Activated CD4-positive, alpha-beta T cell treated with anti-CD3 and anti-CD28 coated beads, Interleukin-2, Interleukin-6, amounts not matched to agents 100 ng/mL and 50 ng/mL, durations not matched to agents 16 hours and 8 hours (primary cell): ENCODE measurements around the gene MAPK10.

Source experiments
- DNase-seq: peaks from one replicate; pipeline ENCODE4 v3.0.0-alpha.2; 2020

MAPK10 gene

GRCh38 chr4:86272669-86273068 is 87.2 kb downstream of the MAPK10 start:
- DNase-seq = no peak

- no peak for DNase-seq
Observed at GRCh38 chr4:86271057-86271456, 88.8 kb downstream of the MAPK10 start.

- no peak for DNase-seq
Observed at GRCh38 chr4:86269354-86269753, 90.5 kb downstream of the MAPK10 start.

GRCh38 chr4:86264241-86264640 is 95.6 kb downstream of the MAPK10 start:
- DNase-seq = no peak

DNA sequence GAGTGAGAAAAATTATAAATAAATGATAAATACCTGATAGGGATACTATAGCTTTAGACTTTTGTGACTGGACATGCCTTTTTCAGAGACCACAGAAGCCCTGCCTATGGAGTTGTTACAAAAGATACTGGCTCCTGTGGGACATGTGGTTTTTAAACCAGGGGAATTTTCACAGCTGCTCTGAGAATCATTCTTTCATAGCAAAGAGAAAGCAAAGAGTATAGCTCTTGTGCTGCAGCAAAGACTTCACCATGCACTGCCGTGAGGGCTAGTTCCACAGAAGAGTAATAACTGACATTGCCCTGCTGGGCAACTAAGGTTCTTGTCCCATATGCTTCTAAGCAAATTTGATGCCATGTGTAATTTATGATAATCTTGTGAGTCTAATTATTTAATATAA is 98.2 kb downstream of the MAPK10 start:
- no peak for DNase-seq

GRCh38 chr4:86256086-86256485 is 103.8 kb downstream of the MAPK10 start:
- DNase-seq = no peak

DNA sequence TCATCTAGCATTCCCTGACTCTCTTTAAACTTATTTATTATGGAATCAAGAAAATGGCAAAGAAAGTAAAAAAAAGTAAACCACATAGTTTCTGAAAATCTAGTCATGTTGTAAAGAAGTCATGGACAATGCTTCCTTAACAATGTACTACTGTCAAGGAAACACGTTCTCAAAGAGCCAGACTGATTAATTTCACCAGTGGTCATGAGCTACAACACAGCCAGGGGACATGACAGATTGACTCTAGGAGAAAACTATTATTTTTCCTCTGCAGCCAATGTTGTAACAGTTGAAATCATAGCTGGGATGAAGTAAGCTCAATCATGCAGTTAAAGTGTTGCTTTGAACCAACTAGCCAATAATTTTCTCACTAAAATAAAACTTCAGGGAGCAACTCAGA is 109.2 kb downstream of the MAPK10 start:
- no peak for DNase-seq

- no peak for DNase-seq
Observed at GRCh38 chr4:86250006-86250405, 109.8 kb downstream of the MAPK10 start.

- no peak for DNase-seq
Observed at GRCh38 chr4:86249074-86249473, 110.8 kb downstream of the MAPK10 start.

GRCh38 chr4:86247906-86248305 is 111.9 kb downstream of the MAPK10 start:
- no peak for DNase-seq

GRCh38 chr4:86247320-86247719 is 112.5 kb downstream of the MAPK10 start:
- DNase-seq = no peak

DNA sequence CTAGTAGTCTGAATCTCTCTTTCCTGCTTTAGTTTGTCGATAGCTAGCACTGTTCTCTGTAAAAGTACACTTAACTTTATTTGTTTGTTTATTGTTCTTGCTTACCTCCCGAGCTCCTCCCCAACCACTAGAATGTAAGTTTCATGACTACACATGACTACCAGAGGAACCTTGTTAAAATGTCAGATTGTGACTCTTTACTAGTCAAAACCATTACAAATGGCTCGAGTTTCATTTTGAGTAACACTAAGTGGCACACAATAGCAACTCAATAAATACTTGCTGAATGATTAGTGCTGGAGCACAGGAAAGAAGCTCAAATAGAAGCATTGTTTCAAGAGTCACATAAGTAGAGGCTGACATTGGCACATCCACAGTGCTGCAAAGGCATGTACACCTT is 116.1 kb downstream of the MAPK10 start:
- peak; percentile 11 for DNase-seq

GRCh38 chr4:86242677-86243076 is 117.2 kb downstream of the MAPK10 start:
- no peak for DNase-seq

DNA sequence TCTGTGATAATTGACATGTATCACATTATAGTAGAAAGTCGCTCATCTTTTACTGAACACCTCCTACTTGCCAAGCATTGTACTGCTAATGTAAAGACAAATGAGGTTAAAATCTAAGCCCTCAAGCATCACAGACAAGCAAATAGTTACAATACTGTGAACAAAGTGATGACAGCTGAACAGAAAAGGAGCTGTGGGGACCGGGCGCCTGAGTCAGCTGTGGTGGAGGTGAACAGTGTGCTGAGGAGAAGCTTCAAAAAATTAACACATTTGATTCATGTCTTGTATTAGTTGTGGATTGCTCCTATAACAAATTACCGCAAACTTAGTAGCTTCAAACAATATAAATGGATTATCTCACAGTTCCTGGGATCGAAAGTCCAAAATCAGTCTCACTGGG is 124.3 kb downstream of the MAPK10 start:
- no peak for DNase-seq

DNA sequence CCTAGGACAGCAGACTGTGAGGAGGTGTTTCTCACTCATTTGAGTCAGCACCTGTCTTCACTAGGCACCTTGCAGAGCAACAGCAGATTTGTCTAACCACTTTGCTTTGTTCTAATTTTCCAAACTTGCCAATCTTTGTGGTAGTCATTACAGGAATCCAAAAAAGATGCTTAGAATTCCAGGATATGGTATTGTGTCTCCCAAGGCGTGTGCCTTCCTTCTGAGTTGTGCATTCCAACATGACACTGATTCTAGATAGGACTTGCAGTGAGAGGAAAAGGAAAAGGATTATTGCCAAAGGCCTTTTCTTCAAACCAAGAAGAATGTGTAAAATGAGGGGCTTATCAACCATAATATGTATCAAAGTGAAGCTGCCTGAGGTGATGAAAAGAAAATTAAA is 126.2 kb downstream of the MAPK10 start:
- no peak for DNase-seq

DNA sequence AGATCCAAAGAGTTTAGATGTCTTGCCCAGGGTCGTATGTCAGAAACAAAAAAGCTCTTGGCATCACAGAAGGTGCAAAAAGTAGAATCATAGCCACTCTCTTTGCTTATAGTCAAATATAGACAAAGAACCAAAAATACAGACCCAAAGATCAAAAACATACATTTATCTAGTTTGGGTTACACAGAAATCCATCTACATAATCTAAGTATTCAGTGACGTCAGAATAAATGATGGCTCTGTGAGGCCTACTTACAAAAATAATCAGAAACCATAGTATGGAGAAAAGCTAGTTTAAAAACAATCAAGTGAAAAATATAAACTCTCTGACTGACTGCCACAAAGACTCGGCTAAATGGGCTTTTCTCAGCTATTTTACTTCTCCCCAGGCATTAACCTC is 126.8 kb downstream of the MAPK10 start:
- DNase-seq = no peak

DNA sequence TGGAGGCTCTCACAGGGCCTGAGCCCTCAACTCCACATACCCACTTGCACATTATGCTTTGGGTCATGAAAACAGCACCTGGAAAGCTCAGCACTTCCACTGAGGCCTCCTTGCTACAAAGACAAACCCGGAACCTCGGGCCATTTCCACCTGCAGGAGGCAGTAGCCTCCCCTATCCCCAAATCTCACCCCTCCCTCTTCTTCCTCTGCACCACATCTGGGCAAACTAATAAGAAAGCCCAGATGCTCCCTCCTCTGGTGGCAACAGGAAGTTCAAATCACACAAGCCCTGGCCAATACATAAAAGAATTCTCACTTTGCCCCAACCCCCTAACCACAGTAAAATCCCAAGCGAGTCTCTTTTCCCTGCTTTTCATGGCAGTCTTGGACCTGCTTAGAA is 136.4 kb downstream of the MAPK10 start:
- DNase-seq = peak; percentile 16

DNA sequence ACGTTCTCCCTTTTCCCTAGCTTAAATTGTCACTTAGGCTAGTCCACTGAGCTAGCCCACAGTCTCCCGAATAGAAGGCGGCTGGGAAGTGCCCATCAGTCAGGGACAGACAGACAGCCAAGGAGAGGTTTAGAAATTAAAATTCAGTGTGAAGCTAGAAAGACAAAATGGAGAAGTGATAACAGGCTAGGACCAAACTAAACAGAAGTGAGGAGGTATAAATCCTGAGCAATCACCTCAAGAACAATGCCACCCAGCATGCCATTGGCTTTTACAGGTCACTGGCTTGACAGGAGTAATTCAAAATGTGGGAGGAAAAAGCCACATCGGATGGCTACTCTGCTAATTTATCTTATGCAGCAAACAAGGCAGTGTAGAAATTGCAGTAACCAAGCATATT is 138.9 kb downstream of the MAPK10 start:
- DNase-seq = no peak

GRCh38 chr4:86220121-86220520 is 139.7 kb downstream of the MAPK10 start:
- no peak for DNase-seq

- DNase-seq = no peak
Observed at GRCh38 chr4:86218746-86219473, 140.9 kb downstream of the MAPK10 start.

DNA sequence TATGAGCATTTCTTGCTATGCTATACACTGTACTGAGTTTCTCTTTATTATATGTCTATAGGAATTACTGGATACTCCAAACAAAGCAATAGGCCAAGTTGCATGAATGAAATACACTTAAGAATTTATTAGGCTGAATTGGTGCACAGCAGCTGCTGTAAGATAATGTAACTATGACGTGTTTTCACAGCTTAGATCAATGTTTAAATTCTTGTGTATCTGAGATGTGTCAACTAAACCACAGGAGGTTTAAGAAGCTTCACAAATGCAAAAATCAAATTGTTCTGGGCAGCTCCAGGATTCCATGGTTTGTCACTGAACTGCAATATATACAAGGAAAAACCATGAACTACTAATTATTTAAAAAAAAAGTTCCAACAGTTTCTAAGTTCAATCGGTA is 156.7 kb downstream of the MAPK10 start:
- no peak for DNase-seq

DNA sequence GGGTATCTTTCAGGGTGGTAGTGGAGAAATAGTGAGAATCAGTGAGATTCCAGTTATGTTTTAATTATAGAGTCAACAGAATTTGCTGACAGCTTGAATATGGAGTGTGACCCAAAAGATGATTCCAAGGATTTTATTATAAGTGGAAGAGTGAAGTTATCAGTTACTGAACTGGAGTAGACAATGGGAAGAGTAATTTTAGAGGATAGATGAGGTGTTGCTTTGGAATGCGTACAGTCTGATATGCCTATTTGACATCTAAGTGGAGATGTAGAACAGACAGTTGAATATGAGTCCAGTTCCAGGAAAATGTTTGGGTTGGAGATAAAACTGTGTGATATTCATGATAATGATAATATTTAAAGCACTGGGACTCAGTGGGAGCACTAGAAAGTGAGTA is 174.2 kb downstream of the MAPK10 start:
- no peak for DNase-seq

DNA sequence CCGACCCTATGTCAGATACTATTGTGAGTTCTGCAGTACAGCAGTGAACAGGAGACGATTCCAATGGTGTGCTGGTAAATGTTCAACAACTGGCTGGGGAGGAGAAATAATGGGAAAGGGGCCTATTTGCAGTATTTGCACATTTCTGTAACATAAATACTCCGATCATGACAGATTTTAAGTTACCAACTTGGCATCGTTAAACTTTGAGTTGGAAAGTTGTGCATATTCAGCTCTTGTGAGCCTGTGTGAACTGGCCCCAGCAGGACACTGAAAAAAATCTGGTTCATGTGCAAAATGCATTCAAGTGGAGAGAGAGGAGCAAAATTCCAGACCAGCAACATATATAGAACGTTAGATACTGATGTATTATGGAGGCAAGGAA is 175.0 kb downstream of the MAPK10 start:
- no peak for DNase-seq

DNA sequence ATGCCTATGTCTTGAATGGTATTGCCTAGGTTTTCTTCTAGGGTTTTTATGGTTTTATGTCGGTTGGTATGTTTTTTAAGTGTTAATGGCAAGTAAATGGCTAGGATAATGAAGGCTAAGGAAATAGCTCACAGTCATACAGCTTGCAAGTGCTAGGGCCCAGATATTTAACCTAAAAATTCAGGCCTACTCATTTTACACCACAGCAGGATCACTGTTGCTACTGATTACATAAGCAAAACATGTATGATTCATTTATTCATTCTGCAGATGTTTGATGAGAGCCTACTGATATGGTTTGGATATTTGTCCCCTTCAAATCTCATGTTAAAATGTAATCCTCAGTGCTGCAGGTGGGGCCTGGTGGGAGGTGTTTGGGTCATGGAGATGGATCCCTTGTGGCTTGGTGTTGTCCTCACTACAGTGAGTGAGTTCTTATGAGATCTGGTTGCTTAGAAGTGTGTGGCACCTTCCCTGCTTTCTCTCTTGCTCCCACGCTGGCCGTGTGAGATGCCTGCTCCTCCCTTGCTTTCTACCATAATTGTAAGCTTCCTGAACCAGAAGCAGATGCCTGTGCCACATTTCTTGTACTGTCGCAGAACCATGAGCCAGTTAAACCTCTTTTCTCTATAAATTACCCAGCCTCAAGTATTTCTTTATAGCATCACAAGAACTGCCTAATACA is 175.5 kb downstream of the MAPK10 start:
- no peak for DNase-seq

DNA sequence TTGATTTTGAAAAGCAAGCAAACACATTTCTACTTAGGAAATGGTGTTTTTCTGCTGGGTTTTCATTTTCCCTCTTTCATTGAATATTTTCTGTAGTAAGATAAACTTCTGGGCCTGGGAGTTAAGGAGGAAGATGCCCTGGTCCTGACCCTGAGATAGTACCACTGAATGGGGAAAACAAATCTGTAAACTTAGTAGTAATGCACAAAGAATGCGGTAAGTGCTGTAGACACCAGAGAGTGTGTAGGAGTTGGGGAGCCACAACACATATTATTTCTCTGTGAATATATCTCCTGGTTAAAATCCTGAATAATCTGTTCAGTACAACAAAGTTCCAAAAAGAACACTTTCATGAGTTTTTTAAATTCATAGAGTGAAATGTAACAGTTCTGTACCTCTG is 178.3 kb downstream of the MAPK10 start:
- DNase-seq = no peak
